Panc1 (cell line): ENCODE measurements around the gene PIGC. TPM values are rescaled to one million over a fixed set of nuclear protein-coding genes. Genes with fewer than 3 reads are reported as not detected.

Experiments used
- ATAC-seq: fragments of 200-7000 bp; cut with Tn5 transposase; 2 replicates; pipeline ENCODE4 v1.9.1; 2020; ENCODE audit warnings: mild to moderate bottlenecking, moderate library complexity
- BruUV-seq: library from RNA; stranded (reverse); fragments of 400-500 nt; replicated peaks from 2 replicates; lab custom pipeline; 2021; lab: Mats Ljungman, UMichigan
- CTCF ChIA-PET: fragments of 300-600 bp; sonication (Branson Sonifier 250); formaldehyde crosslinking; loops from one replicate; lab custom pipeline; 2022; ENCODE audit warnings: antibody characterized with exemption; lab: Charles Lee
- POLR2A ChIA-PET: fragments of 300-600 bp; sonication (Branson Sonifier 250); formaldehyde crosslinking; loops from one replicate; lab custom pipeline; 2022; ENCODE audit warnings: antibody characterized with exemption; lab: Charles Lee
- DNase-seq: peaks from one replicate; pipeline ENCODE4 v3.0.0-alpha.2; 2010; ENCODE audit warnings: low read depth, low spot score
- H3K27ac ChIP-seq: 2 replicates; pipeline ENCODE4 v1.5.1; 2011; ENCODE audit warnings: mild to moderate bottlenecking, low read length, inconsistent platforms
- H3K27me3 ChIP-seq: fragments of 200-500 bp; sonication (Bioruptor generic); 2 replicates; pipeline ENCODE4 v1.6.0; 2014; ENCODE audit warnings: low read length, inconsistent platforms; ENCODE audit not compliant: control insufficient read depth, insufficient read depth
- H3K36me3 ChIP-seq: fragments of 200-500 bp; sonication (Bioruptor generic); 2 replicates; pipeline ENCODE4 v1.5.1; 2014; ENCODE audit warnings: inconsistent platforms, mild to moderate bottlenecking, low read length, moderate library complexity; ENCODE audit not compliant: control insufficient read depth, insufficient read depth
- H3K4me1 ChIP-seq: 2 replicates; pipeline ENCODE4 v1.5.1; 2011; ENCODE audit warnings: inconsistent platforms, mild to moderate bottlenecking, low read length, moderate library complexity; ENCODE audit not compliant: control insufficient read depth, insufficient read depth
- H3K4me3 ChIP-seq, 2 experiments: 2 replicates each; pipeline ENCODE4 v1.5.1; 2011 to 2012; ENCODE audit warnings: low read depth in 2 of 2, low read length in 2 of 2, mild to moderate bottlenecking in 2 of 2, inconsistent platforms in 1 of 2, moderate library complexity in 1 of 2
- H3K9me3 ChIP-seq: fragments of 200-500 bp; sonication (Bioruptor generic); 2 replicates; pipeline ENCODE4 v1.5.1; 2014; ENCODE audit warnings: low read depth, mild to moderate bottlenecking, inconsistent platforms, low read length, moderate library complexity; ENCODE audit not compliant: control insufficient read depth, insufficient read depth
- POLR2AphosphoS5 ChIP-seq: IDR thresholded peaks from 2 replicates; pipeline ENCODE4 v1.6.1; 2012; ENCODE audit warnings: mild to moderate bottlenecking, low read depth, low read length, moderate library complexity
- SIN3A ChIP-seq: IDR thresholded peaks from 2 replicates; pipeline ENCODE4 v1.6.1; 2012; ENCODE audit warnings: low read depth, mild to moderate bottlenecking, low read length, moderate library complexity, borderline replicate concordance; ENCODE audit not compliant: insufficient read depth
- TCF7L2 ChIP-seq: IDR thresholded peaks from 2 replicates; pipeline ENCODE4 v1.6.1; 2011; ENCODE audit warnings: mild to moderate bottlenecking, low read depth, low read length, inconsistent platforms
- in situ Hi-C: cut with HindIII; loops from 2 replicates; pipeline ENCODE4 v1.10.0; 2016; ENCODE audit warnings: low sequenced_read_pairs, low pct_unique_long_range_greater_than_20kb
- intact Hi-C: fragments of 100-400 bp; cut with micrococcal nuclease; formaldehyde crosslinking; loops from one replicate; pipeline ENCODE4 v1.10.0; 2022; ENCODE audit not compliant: unreplicated experiment
- total RNA-seq: library from RNA; stranded (reverse); gene quantifications from one replicate; pipeline ENCODE4 v1.2.1, GENCODE V29; 2021; ENCODE audit not compliant: unreplicated experiment
- TF ChIP-seq, protein P1 (sequence below), 2 experiments: IDR thresholded peaks; 2 replicates each; pipeline ENCODE4 v1.6.1; 2011 to 2012; ENCODE audit warnings: low read depth in 2 of 2, control low read depth in 1 of 2, low read length in 1 of 2, mild to moderate bottlenecking in 1 of 2, moderate library complexity in 1 of 2; ENCODE audit not compliant: insufficient read depth in 1 of 2
- TF ChIP-seq, protein P2 (sequence below): fragments of 450-650 bp; IDR thresholded peaks from 2 replicates; pipeline ENCODE4 v1.5.1; 2017; ENCODE audit warnings: mild to moderate bottlenecking

The PIGC gene
- total RNA-seq, 1 experiment from 2014 or later = 23.6 TPM

DNA sequence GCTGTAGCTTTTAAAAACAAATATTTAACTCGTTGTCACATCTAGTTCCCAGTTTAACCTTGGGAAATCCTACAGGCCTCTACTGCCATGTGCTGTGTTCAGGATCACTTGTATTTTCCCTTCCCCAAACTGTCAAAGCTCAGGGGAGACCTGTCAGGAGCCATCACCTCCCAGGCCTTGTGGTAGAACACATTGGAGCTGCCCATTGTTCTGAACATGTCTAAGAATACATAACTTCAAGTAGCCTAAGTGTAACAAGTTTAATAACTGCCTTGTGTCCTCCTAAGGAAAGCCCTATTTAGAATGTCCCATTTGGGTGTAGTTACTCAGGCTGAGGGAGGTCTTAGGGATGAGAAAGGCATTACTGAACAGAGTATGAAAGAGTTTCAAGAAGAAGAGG, 28.6 kb upstream of the PIGC start:
- ChIA-PET CTCF (no interaction called here), POLR2A (no interaction called here)
- H3K27me3 ChIP-seq = no peaks in the 10 kb centered on the region; the same call in 1 of the 2 replicates
- BruUV-seq = no TSS peak
- H3K4me1 ChIP-seq = no peaks in the 10 kb centered on the region
- H3K4me3 ChIP-seq = no peak overlapping the region
- H3K36me3 ChIP-seq = no peaks in the 10 kb centered on the region
- DNase-seq (no peak), ATAC-seq (no peak)
- in situ Hi-C loops (no loop called here), intact Hi-C loops (no loop called here)
- no peaks in the 10 kb centered on the region for H3K9me3 ChIP-seq
- H3K27ac ChIP-seq = no peak overlapping the region
- TF ChIP-seq POLR2AphosphoS5 (no peak), TCF7L2 (no peak), SIN3A (no peak)
- TF ChIP-seq, protein P1, sequence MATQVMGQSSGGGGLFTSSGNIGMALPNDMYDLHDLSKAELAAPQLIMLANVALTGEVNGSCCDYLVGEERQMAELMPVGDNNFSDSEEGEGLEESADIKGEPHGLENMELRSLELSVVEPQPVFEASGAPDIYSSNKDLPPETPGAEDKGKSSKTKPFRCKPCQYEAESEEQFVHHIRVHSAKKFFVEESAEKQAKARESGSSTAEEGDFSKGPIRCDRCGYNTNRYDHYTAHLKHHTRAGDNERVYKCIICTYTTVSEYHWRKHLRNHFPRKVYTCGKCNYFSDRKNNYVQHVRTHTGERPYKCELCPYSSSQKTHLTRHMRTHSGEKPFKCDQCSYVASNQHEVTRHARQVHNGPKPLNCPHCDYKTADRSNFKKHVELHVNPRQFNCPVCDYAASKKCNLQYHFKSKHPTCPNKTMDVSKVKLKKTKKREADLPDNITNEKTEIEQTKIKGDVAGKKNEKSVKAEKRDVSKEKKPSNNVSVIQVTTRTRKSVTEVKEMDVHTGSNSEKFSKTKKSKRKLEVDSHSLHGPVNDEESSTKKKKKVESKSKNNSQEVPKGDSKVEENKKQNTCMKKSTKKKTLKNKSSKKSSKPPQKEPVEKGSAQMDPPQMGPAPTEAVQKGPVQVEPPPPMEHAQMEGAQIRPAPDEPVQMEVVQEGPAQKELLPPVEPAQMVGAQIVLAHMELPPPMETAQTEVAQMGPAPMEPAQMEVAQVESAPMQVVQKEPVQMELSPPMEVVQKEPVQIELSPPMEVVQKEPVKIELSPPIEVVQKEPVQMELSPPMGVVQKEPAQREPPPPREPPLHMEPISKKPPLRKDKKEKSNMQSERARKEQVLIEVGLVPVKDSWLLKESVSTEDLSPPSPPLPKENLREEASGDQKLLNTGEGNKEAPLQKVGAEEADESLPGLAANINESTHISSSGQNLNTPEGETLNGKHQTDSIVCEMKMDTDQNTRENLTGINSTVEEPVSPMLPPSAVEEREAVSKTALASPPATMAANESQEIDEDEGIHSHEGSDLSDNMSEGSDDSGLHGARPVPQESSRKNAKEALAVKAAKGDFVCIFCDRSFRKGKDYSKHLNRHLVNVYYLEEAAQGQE (IDR thresholded peaks at IDR 0.05; ENCODE audit: insufficient read depth in 1 of 2, low read depth in 2 of 2, low read length in 1 of 2) = no peak
- TF ChIP-seq, protein P2, sequence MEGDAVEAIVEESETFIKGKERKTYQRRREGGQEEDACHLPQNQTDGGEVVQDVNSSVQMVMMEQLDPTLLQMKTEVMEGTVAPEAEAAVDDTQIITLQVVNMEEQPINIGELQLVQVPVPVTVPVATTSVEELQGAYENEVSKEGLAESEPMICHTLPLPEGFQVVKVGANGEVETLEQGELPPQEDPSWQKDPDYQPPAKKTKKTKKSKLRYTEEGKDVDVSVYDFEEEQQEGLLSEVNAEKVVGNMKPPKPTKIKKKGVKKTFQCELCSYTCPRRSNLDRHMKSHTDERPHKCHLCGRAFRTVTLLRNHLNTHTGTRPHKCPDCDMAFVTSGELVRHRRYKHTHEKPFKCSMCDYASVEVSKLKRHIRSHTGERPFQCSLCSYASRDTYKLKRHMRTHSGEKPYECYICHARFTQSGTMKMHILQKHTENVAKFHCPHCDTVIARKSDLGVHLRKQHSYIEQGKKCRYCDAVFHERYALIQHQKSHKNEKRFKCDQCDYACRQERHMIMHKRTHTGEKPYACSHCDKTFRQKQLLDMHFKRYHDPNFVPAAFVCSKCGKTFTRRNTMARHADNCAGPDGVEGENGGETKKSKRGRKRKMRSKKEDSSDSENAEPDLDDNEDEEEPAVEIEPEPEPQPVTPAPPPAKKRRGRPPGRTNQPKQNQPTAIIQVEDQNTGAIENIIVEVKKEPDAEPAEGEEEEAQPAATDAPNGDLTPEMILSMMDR = no peak

DNA sequence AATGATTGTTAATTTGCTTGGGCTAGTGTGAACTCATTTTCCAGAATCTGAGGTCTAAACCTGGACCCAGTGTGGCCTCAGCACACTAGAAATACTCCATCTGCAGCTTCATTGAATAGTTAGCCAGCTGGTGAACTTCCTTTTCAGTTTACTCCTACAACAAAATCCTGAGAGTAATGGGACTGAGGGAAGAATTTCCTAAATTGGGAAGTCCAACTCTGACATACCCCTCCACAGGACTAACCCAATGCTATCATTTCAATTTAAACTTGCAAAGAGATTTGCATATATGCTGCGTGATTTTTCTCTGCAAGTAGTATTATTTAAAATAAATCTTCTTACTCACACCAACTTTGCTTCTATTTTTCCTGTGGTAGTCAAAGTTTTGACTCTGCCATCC, 27.8 kb upstream of the PIGC start:
- BruUV-seq = no TSS peak
- DNase-seq (no peak), ATAC-seq (no peak)
- CTCF ChIA-PET = no interaction called here
- POLR2A ChIA-PET = no interaction called here
- no peaks in the 10 kb centered on the region for H3K36me3 ChIP-seq
- no peak overlapping the region for H3K4me3 ChIP-seq
- H3K4me1 ChIP-seq = no peaks in the 10 kb centered on the region
- in situ Hi-C loops = no loop called here
- TF ChIP-seq, protein P1 (IDR thresholded peaks at IDR 0.05; ENCODE audit: insufficient read depth in 1 of 2, low read depth in 2 of 2, low read length in 1 of 2) = no peak
- TF ChIP-seq POLR2AphosphoS5 (no peak), TCF7L2 (no peak), SIN3A (no peak)
- TF ChIP-seq, protein P2 = no peak
- H3K27ac ChIP-seq = no peak overlapping the region
- H3K9me3 ChIP-seq = no peaks in the 10 kb centered on the region
- intact Hi-C loops = no loop called here
- H3K27me3 ChIP-seq = no peaks in the 10 kb centered on the region; the same call in 1 of the 2 replicates
